ENCODE results near the gene SERPING1. TPM values are rescaled to one million over a fixed set of nuclear protein-coding genes. Genes with fewer than 3 reads are reported as not detected.

The SERPING1 gene
- total RNA-seq, 2 donors from 2014 or later: 88.7 to 205 TPM

- Histone ChIP-seq H3K36me3 (no peaks in the 10 kb centered on the region), H3K27me3 (replicated peaks; ENCODE audit: insufficient read depth) (no peaks in the 10 kb centered on the region), H3K4me3 (peak overlapping the region; percentile 52 to 76), H3K9me3 (no peaks in the 10 kb centered on the region), H3K4me1 (replicated peaks) (peaks cover 5% of the 10 kb centered on the region), H3K27ac (peak overlapping the region; percentile 66 to 81)
- under 1% methylated on average over 47 of the region's 47 CpGs for WGBS
- TF ChIP-seq POLR2AphosphoS5 (IDR thresholded peaks at IDR 0.05) (peak; percentile 41), CTCF (IDR thresholded peaks at IDR 0.05) (peak in 1 of 4 experiments; percentile 16), POLR2A (IDR thresholded peaks at IDR 0.05) (peak; percentile 29)
- peak; percentile 74 for DNase-seq (ENCODE audit: low spot score)
- intact Hi-C loops (cut with DNase I): loop anchor here (2.0 kb wide), 1 partner anchor 39 kb away; no protein-coding TSS in a partner anchor
Measured at GRCh38 chr11:57638005-57638781, 40.7 kb downstream of the SERPING1 start.

GRCh38 chr11:57638811-57639320 lies 41.4 kb downstream of the SERPING1 start:
- TF ChIP-seq CTCF (IDR thresholded peaks at IDR 0.05): no peak
- TF ChIP-seq POLR2AphosphoS5 (IDR thresholded peaks at IDR 0.05): no peak
- 2% methylated on average over 19 of the region's 19 CpGs for WGBS
- Histone ChIP-seq H3K4me3 (peak overlapping the region; percentile 52 to 76), H3K36me3 (no peaks in the 10 kb centered on the region), H3K27ac (peak overlapping the region; percentile 66 to 81), H3K4me1 (replicated peaks) (peaks cover 5% of the 10 kb centered on the region), H3K27me3 (replicated peaks; ENCODE audit: insufficient read depth) (no peaks in the 10 kb centered on the region), H3K9me3 (no peaks in the 10 kb centered on the region)
- no peak for DNase-seq (ENCODE audit: low spot score)
- intact Hi-C loops (cut with DNase I): loop anchor here (2.0 kb wide), 1 partner anchor 40 kb away; no protein-coding TSS in a partner anchor

- TF ChIP-seq CTCF (IDR thresholded peaks at IDR 0.05) (no peak), POLR2AphosphoS5 (IDR thresholded peaks at IDR 0.05) (no peak)
Measured at GRCh38 chr11:57639321-57640067, 42.0 kb downstream of the SERPING1 start.

GRCh38 chr11:57640068-57640800 lies 42.7 kb downstream of the SERPING1 start:
- no peak overlapping the region for H3K4me3 ChIP-seq
- TF ChIP-seq POLR2A (IDR thresholded peaks at IDR 0.05) (no peak), POLR2AphosphoS5 (IDR thresholded peaks at IDR 0.05) (no peak), CTCF (IDR thresholded peaks at IDR 0.05) (no peak)
- H3K9me3 ChIP-seq: no peaks in the 10 kb centered on the region
- H3K27ac ChIP-seq: no peak overlapping the region
- peaks cover 12% of the 10 kb centered on the region for H3K4me1 ChIP-seq (replicated peaks)
- intact Hi-C loops (cut with DNase I): loop anchor here (2.0 to 10.0 kb wide), 3 partner anchors 71 to 185 kb away; no protein-coding TSS in a partner anchor
- 50% methylated on average over 9 of the region's 9 CpGs for WGBS
- H3K36me3 ChIP-seq: no peaks in the 10 kb centered on the region
- no peak for DNase-seq (ENCODE audit: low spot score)
- H3K27me3 ChIP-seq (replicated peaks; ENCODE audit: insufficient read depth): no peaks in the 10 kb centered on the region

More at GRCh38 chr11:57639321-57640067, 42.0 kb downstream of the SERPING1 start:
- intact Hi-C loops (cut with DNase I): loop anchor here (2.0 to 10.0 kb wide), 4 partner anchors 41 to 185 kb away; no protein-coding TSS in a partner anchor
- DNase-seq (ENCODE audit: low spot score): no peak
- H3K4me1 ChIP-seq (replicated peaks): peaks cover 6% of the 10 kb centered on the region
- WGBS: 14% methylated on average over 15 of the region's 15 CpGs
- H3K27me3 ChIP-seq (replicated peaks; ENCODE audit: insufficient read depth): no peaks in the 10 kb centered on the region
- no peaks in the 10 kb centered on the region for H3K9me3 ChIP-seq
- H3K36me3 ChIP-seq: no peaks in the 10 kb centered on the region
- no peak overlapping the region for H3K27ac ChIP-seq
- peak overlapping the region; percentile 52 to 76 for H3K4me3 ChIP-seq
